ENCODE results near the gene RBPJ.
"Not testable (repeated sequence)": the region's sequence is repeated elsewhere in the genome, so short reads cannot be mapped to it uniquely, and the experiment has no call there.

Gene RBPJ

DNA sequence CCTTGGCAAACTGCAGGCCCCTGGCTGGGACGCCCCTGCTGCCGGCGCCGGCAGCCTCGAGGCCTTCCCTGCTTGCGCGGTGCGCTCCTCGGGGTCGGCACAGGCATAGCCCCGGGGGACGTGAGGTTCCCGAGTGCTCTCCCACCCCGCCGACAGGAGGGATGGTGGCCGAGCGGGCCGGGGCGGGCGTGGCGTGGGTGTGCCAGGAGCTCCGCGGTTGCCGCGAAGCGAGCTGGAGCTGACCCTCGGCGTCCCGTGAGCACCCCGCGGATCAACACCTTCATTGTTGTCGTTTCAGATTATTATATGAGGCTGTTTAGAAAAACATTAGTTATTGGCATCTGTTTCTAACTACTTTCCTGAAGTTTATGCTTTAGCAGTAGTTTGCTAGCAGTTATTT, 38.7 kb downstream of the RBPJ start:
- H3K27ac ChIP-seq (ENCODE audit: low read depth, low read length); DNase-seq; H2AK5ac ChIP-seq (ENCODE audit: low read length); H2BK5ac ChIP-seq (ENCODE audit: low read length); H3K56ac ChIP-seq (ENCODE audit: low read length); H3K79me1 ChIP-seq (ENCODE audit: low read length); H3K36me3 ChIP-seq (ENCODE audit: control insufficient read depth, insufficient read depth, low read length); H3K4me1 ChIP-seq (ENCODE audit: control insufficient read depth, low read depth, low read length); H3K27me3 ChIP-seq (ENCODE audit: insufficient read depth, low read length, poor library complexity); H3K4me2 ChIP-seq (ENCODE audit: low read length); H4K8ac ChIP-seq (ENCODE audit: low read depth, low read length); H3K23ac ChIP-seq (ENCODE audit: low read length); H4K5ac ChIP-seq (ENCODE audit: low read length); H3K18ac ChIP-seq (ENCODE audit: low read length); H2BK120ac ChIP-seq (ENCODE audit: low read depth, low read length); H3K4me3 ChIP-seq (ENCODE audit: low read length); H2BK15ac ChIP-seq (replicated peaks; ENCODE audit: low read depth); H3K9ac ChIP-seq (ENCODE audit: low read length): not testable (repeated sequence)
- Histone ChIP-seq H3K79me2 (ENCODE audit: control insufficient read depth, insufficient read depth, low read length) (peaks cover 61% of the 10 kb centered on the region), H3K4ac (ENCODE audit: low read depth, low read length) (peak overlapping the region; percentile 36)
- WGBS (ENCODE audit: extremely low coverage, insufficient coverage, low lambda C conversion rate): no CpG with 5 or more reads among the region's 32 CpGs

- H3K36me3 ChIP-seq (ENCODE audit: control insufficient read depth, insufficient read depth, low read length): no peaks in the 10 kb centered on the region
- no peak overlapping the region for H3K23ac ChIP-seq (ENCODE audit: low read length)
- H3K79me2 ChIP-seq (ENCODE audit: control insufficient read depth, insufficient read depth, low read length): peaks cover 58% of the 10 kb centered on the region
- H3K27me3 ChIP-seq (ENCODE audit: insufficient read depth, low read length, poor library complexity): no peaks in the 10 kb centered on the region
- H4K8ac ChIP-seq (ENCODE audit: low read depth, low read length): no peak overlapping the region
- no peak overlapping the region for H2BK5ac ChIP-seq (ENCODE audit: low read length)
- H3K18ac ChIP-seq (ENCODE audit: low read length): no peak overlapping the region
- H3K9ac ChIP-seq (ENCODE audit: low read length): no peak overlapping the region
- no peak overlapping the region for H2BK15ac ChIP-seq (replicated peaks; ENCODE audit: low read depth)
- H3K4me2 ChIP-seq (ENCODE audit: low read length): no peak overlapping the region
- H3K27ac ChIP-seq (ENCODE audit: low read depth, low read length): no peak overlapping the region
- DNase-seq: no peak
- no peaks in the 10 kb centered on the region for H3K4me1 ChIP-seq (ENCODE audit: control insufficient read depth, low read depth, low read length)
- no peak overlapping the region for H2BK120ac ChIP-seq (ENCODE audit: low read depth, low read length)
- no peak overlapping the region for H3K56ac ChIP-seq (ENCODE audit: low read length)
- H3K79me1 ChIP-seq (ENCODE audit: low read length): peaks cover 8% of the 10 kb centered on the region
- no CpG with 5 or more reads among the region's 4 CpGs for WGBS (ENCODE audit: extremely low coverage, insufficient coverage, low lambda C conversion rate)
- H2AK5ac ChIP-seq (ENCODE audit: low read length): no peak overlapping the region
- no peak overlapping the region for H3K4me3 ChIP-seq (ENCODE audit: low read length)
- H3K4ac ChIP-seq (ENCODE audit: low read depth, low read length): no peak overlapping the region
- no peak overlapping the region for H4K5ac ChIP-seq (ENCODE audit: low read length)
Measured at GRCh38 chr4:26360273-26360672, 39.5 kb downstream of the RBPJ start.

GRCh38 chr4:26360864-26361263, 40.0 kb downstream of the RBPJ start:
- no peak overlapping the region for H3K4me3 ChIP-seq (ENCODE audit: low read length)
- no peak overlapping the region for H2BK5ac ChIP-seq (ENCODE audit: low read length)
- H3K18ac ChIP-seq (ENCODE audit: low read length): no peak overlapping the region
- WGBS (ENCODE audit: extremely low coverage, insufficient coverage, low lambda C conversion rate): no CpG with 5 or more reads among the region's 5 CpGs
- H4K8ac ChIP-seq (ENCODE audit: low read depth, low read length): no peak overlapping the region
- H3K27me3 ChIP-seq (ENCODE audit: insufficient read depth, low read length, poor library complexity): no peaks in the 10 kb centered on the region
- no peak overlapping the region for H2BK120ac ChIP-seq (ENCODE audit: low read depth, low read length)
- no peaks in the 10 kb centered on the region for H3K4me1 ChIP-seq (ENCODE audit: control insufficient read depth, low read depth, low read length)
- no peak overlapping the region for H2AK5ac ChIP-seq (ENCODE audit: low read length)
- no peak overlapping the region for H3K4ac ChIP-seq (ENCODE audit: low read depth, low read length)
- H3K4me2 ChIP-seq (ENCODE audit: low read length): no peak overlapping the region
- H3K79me1 ChIP-seq (ENCODE audit: low read length): peaks cover 6% of the 10 kb centered on the region
- H4K5ac ChIP-seq (ENCODE audit: low read length): no peak overlapping the region
- H3K27ac ChIP-seq (ENCODE audit: low read depth, low read length): no peak overlapping the region
- no peak overlapping the region for H3K9ac ChIP-seq (ENCODE audit: low read length)
- DNase-seq: peak; percentile 45
- no peak overlapping the region for H3K56ac ChIP-seq (ENCODE audit: low read length)
- H3K79me2 ChIP-seq (ENCODE audit: control insufficient read depth, insufficient read depth, low read length): peaks cover 55% of the 10 kb centered on the region
- no peak overlapping the region for H3K23ac ChIP-seq (ENCODE audit: low read length)
- no peak overlapping the region for H2BK15ac ChIP-seq (replicated peaks; ENCODE audit: low read depth)
- H3K36me3 ChIP-seq (ENCODE audit: control insufficient read depth, insufficient read depth, low read length): no peaks in the 10 kb centered on the region

DNA sequence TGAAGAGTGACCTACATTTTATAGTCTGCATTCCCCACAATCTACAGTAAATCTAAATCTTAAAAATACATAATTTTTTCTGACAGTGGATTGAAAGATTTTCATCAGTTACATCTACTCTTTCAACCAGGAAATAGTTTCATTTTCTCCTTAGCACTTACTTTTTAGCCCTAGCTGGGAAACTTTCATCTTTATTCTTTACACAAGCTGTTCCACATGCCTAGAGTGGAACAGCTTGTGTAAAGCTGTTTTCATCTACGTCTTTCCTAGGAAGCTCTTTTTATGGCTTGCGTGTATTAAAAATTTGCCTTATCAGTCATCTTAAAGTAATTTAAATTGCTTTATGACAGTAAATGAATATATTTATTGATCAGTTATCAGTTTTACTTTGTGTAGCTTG, 40.5 kb downstream of the RBPJ start:
- H3K27ac ChIP-seq (ENCODE audit: low read depth, low read length): no peak overlapping the region
- H2BK15ac ChIP-seq (replicated peaks; ENCODE audit: low read depth): no peak overlapping the region
- H3K4me3 ChIP-seq (ENCODE audit: low read length): no peak overlapping the region

GRCh38 chr4:26362745-26363439, 42.1 kb downstream of the RBPJ start:
- DNase-seq: no peak
- WGBS (ENCODE audit: extremely low coverage, insufficient coverage, low lambda C conversion rate): no CpG with 5 or more reads among the region's 9 CpGs
- Histone ChIP-seq H3K79me1 (ENCODE audit: low read length) (peaks cover 4% of the 10 kb centered on the region), H3K4ac (ENCODE audit: low read depth, low read length) (no peak overlapping the region), H3K4me1 (ENCODE audit: control insufficient read depth, low read depth, low read length) (no peaks in the 10 kb centered on the region), H3K36me3 (ENCODE audit: control insufficient read depth, insufficient read depth, low read length) (no peaks in the 10 kb centered on the region), H4K5ac (ENCODE audit: low read length) (no peak overlapping the region), H3K4me3 (ENCODE audit: low read length) (no peak overlapping the region), H3K27me3 (ENCODE audit: insufficient read depth, low read length, poor library complexity) (no peaks in the 10 kb centered on the region), H3K9ac (ENCODE audit: low read length) (no peak overlapping the region), H2AK5ac (ENCODE audit: low read length) (no peak overlapping the region), H3K23ac (ENCODE audit: low read length) (no peak overlapping the region), H3K27ac (ENCODE audit: low read depth, low read length) (no peak overlapping the region), H4K8ac (ENCODE audit: low read depth, low read length) (no peak overlapping the region), H3K4me2 (ENCODE audit: low read length) (no peak overlapping the region), H3K18ac (ENCODE audit: low read length) (no peak overlapping the region), H2BK120ac (ENCODE audit: low read depth, low read length) (no peak overlapping the region), H3K56ac (ENCODE audit: low read length) (no peak overlapping the region), H2BK15ac (replicated peaks; ENCODE audit: low read depth) (no peak overlapping the region), H2BK5ac (ENCODE audit: low read length) (no peak overlapping the region), H3K79me2 (ENCODE audit: control insufficient read depth, insufficient read depth, low read length) (peaks cover 46% of the 10 kb centered on the region)

More for the DNA sequence above, 40.5 kb downstream of the RBPJ start:
- no peak for DNase-seq
- Histone ChIP-seq H3K23ac (ENCODE audit: low read length) (no peak overlapping the region), H2AK5ac (ENCODE audit: low read length) (no peak overlapping the region), H3K4me2 (ENCODE audit: low read length) (no peak overlapping the region), H3K79me2 (ENCODE audit: control insufficient read depth, insufficient read depth, low read length) (peaks cover 51% of the 10 kb centered on the region), H3K4me1 (ENCODE audit: control insufficient read depth, low read depth, low read length) (no peaks in the 10 kb centered on the region), H3K18ac (ENCODE audit: low read length) (no peak overlapping the region), H3K36me3 (ENCODE audit: control insufficient read depth, insufficient read depth, low read length) (no peaks in the 10 kb centered on the region), H3K27me3 (ENCODE audit: insufficient read depth, low read length, poor library complexity) (no peaks in the 10 kb centered on the region), H3K79me1 (ENCODE audit: low read length) (peaks cover 6% of the 10 kb centered on the region), H3K9ac (ENCODE audit: low read length) (no peak overlapping the region), H3K56ac (ENCODE audit: low read length) (no peak overlapping the region), H3K4ac (ENCODE audit: low read depth, low read length) (no peak overlapping the region), H4K5ac (ENCODE audit: low read length) (no peak overlapping the region), H2BK120ac (ENCODE audit: low read depth, low read length) (no peak overlapping the region), H4K8ac (ENCODE audit: low read depth, low read length) (no peak overlapping the region), H2BK5ac (ENCODE audit: low read length) (no peak overlapping the region)
- WGBS (ENCODE audit: extremely low coverage, insufficient coverage, low lambda C conversion rate): no CpG with 5 or more reads among the region's 2 CpGs
